ENCODE measurements around the gene MKX. TPM values are rescaled to one million over a fixed set of nuclear protein-coding genes. Genes with fewer than 3 reads are reported as not detected.

The MKX gene
- total and polyA plus RNA-seq, 12 donors, result 0.09 to 0.53 (median 0.24) TPM; not detected in 2

GRCh38 chr10:27714349-27714748 lies 31.3 kb downstream of the MKX start:
- peaks cover 0 to 10% (median 0%) of the 10 kb centered on the region in 7 donors for H3K27me3 ChIP-seq
- ATAC-seq, result no peak
- WGBS, 2 donors, result 53 to 83% methylated on average over 4 of the region's 4 CpGs
- no peak for DNase-seq
- peaks cover 0 to 27% (median 8%) of the 10 kb centered on the region in 9 donors for H3K4me1 ChIP-seq
- H3K4me3 ChIP-seq, result no peak overlapping the region
- no peaks in the 10 kb centered on the region for H3K36me3 ChIP-seq
- H3K9me3 ChIP-seq, result no peaks in the 10 kb centered on the region
- peak overlapping the region in 3 of 10 donors; percentile 39 to 55 (median 47) for H3K27ac ChIP-seq
- intact Hi-C loops (cut with DNase I), result no loop called here
- no peak for TF ChIP-seq CTCF (IDR thresholded peaks at IDR 0.05)

DNA sequence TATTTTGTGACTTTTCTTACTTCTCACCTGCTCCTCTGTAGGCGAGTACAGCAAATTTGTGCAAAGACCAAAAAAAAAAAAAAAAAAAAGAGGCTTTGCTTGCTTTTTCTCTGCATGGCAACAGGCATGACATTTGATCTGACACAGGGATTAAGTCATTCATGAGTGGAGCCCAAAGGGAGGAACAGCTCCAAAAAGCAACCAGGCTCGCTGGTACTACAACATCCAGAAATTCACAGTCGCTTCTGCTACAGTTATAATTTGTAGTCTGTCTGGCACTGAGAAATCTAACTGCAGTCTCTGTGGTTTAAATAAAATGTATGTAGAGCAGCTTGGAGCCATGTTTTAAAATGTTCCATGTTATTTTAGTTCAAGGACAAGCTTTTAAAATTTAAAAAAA lies 31.7 kb downstream of the MKX start:
- 49 to 67% methylated on average over 3 of the region's 3 CpGs for WGBS, 2 donors
- Histone ChIP-seq H3K36me3 (no peaks in the 10 kb centered on the region), H3K9me3 (no peaks in the 10 kb centered on the region), H3K27ac (peak overlapping the region in 3 of 10 donors; percentile 39 to 55 (median 47)), H3K4me1 (peaks cover 0 to 27% (median 8%) of the 10 kb centered on the region in 9 donors), H3K4me3 (no peak overlapping the region), H3K27me3 (peaks cover 0 to 6% (median 0%) of the 10 kb centered on the region in 7 donors)
- intact Hi-C loops (cut with DNase I), result no loop called here
- ATAC-seq (peak in 7 of 8 donors; percentile 38 to 68 (median 62)), DNase-seq (no peak)
- no peak for TF ChIP-seq CTCF (IDR thresholded peaks at IDR 0.05)

DNA sequence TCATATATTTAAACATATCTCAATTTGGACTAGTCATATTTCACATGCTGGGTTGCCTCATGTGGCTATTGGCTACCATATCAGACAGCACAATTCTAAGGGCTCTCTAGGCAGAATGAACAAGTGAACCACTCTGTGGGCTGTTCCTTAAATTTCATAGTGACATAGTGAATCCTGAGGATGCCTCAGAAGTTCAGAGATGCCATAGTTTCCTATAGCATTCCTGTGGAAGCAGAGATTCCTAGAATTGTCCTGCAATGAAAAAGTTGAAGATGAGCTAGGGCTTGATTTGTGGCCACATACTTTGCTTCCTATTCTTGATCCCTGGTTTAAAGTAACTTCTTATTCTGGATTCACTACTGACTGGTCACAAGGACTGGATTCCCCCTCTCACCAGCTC lies 35.6 kb downstream of the MKX start:
- no peak overlapping the region for H3K4me3 ChIP-seq
- ATAC-seq (no peak), DNase-seq (no peak)
- H3K4me1 ChIP-seq, result peaks cover 0 to 17% (median 7%) of the 10 kb centered on the region in 9 donors
- H3K27ac ChIP-seq, result no peak overlapping the region
- H3K36me3 ChIP-seq, result no peaks in the 10 kb centered on the region
- H3K27me3 ChIP-seq, result no peaks in the 10 kb centered on the region
- H3K9me3 ChIP-seq, result no peaks in the 10 kb centered on the region
- intact Hi-C loops (cut with DNase I), result no loop called here
- TF ChIP-seq CTCF (IDR thresholded peaks at IDR 0.05), result no peak

DNA sequence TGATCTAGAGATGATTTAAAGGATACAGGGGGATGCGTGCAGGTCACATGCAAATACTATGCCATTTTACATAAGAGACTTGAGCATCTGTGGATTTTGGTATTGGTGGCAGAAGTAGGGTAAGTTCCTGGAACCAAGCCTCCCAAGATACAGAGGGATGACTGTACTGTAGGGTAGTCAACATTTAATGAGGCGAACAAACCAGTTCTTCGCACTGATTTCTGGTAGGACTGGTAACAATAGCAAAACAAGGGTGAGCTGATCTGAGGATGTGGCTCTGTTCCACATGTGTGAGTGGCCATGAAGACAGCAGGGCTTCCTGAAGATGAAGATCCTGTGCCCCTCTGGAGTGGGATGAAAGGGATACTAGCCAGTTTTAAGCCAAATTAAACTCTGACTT lies 36.3 kb downstream of the MKX start:
- H3K4me3 ChIP-seq, result no peak overlapping the region
- 96 to 98% methylated on average over 3 of the region's 3 CpGs for whole genome bisulfite sequencing, 2 donors
- no peak overlapping the region for H3K27ac ChIP-seq
- no peaks in the 10 kb centered on the region for H3K27me3 ChIP-seq
- H3K4me1 ChIP-seq, result peaks cover 0 to 10% (median under 1%) of the 10 kb centered on the region in 9 donors
- DNase-seq (no peak), ATAC-seq (no peak)
- intact Hi-C loops (cut with DNase I), result no loop called here
- no peaks in the 10 kb centered on the region for H3K36me3 ChIP-seq
- no peak for TF ChIP-seq CTCF (IDR thresholded peaks at IDR 0.05)
- no peaks in the 10 kb centered on the region for H3K9me3 ChIP-seq
